SK-N-SH (cell line): ENCODE results near the gene MAML3.

Experiments used
- CTCF ChIP-seq: fragments of 200-600 bp; sonication (generic); IDR thresholded peaks from 2 replicates; pipeline ENCODE4 v1.6.1; 2017; ENCODE audit warnings: antibody characterized with exemption, mild to moderate bottlenecking, moderate library complexity
- GATA2 ChIP-seq: sonication (generic); formaldehyde crosslinking; IDR thresholded peaks from 2 replicates; pipeline ENCODE4 v1.5.0; 2020; ENCODE audit warnings: mild to moderate bottlenecking, missing genetic modification reagents
- NRF1 ChIP-seq: IDR thresholded peaks from 2 replicates; pipeline ENCODE4 v1.6.1; 2012; ENCODE audit warnings: low read depth, mild to moderate bottlenecking, low read length
- RAD21 ChIP-seq: IDR thresholded peaks from 2 replicates; pipeline ENCODE4 v1.6.1; 2012; ENCODE audit warnings: mild to moderate bottlenecking, low read length
- ZBTB33 ChIP-seq: IDR thresholded peaks from 2 replicates; pipeline ENCODE4 v1.4.0; 2012; ENCODE audit warnings: low read depth, borderline replicate concordance

- no peak for TF ChIP-seq GATA2
- TF ChIP-seq ZBTB33 = no peak
- peak; percentile 45 for TF ChIP-seq CTCF
- TF ChIP-seq NRF1 = no peak
- peak; percentile 45 for TF ChIP-seq RAD21
These were observed 392.5 kb downstream of the MAML3 start for GRCh38 chr4:139761461-139761860.
